GM18498 (cell line): ENCODE results near the gene IKZF3.
"Not testable (repeated sequence)": the region's sequence is repeated elsewhere in the genome, so short reads cannot be mapped to it uniquely, and the experiment has no call there.

Experiments used
- ATAC-seq: cut with Tn5 transposase; IDR thresholded peaks from one replicate; pipeline ENCODE4 v1.9.1; 2021; ENCODE audit warnings: mild to moderate bottlenecking, moderate library complexity; ENCODE audit not compliant: unreplicated experiment

The IKZF3 gene

DNA sequence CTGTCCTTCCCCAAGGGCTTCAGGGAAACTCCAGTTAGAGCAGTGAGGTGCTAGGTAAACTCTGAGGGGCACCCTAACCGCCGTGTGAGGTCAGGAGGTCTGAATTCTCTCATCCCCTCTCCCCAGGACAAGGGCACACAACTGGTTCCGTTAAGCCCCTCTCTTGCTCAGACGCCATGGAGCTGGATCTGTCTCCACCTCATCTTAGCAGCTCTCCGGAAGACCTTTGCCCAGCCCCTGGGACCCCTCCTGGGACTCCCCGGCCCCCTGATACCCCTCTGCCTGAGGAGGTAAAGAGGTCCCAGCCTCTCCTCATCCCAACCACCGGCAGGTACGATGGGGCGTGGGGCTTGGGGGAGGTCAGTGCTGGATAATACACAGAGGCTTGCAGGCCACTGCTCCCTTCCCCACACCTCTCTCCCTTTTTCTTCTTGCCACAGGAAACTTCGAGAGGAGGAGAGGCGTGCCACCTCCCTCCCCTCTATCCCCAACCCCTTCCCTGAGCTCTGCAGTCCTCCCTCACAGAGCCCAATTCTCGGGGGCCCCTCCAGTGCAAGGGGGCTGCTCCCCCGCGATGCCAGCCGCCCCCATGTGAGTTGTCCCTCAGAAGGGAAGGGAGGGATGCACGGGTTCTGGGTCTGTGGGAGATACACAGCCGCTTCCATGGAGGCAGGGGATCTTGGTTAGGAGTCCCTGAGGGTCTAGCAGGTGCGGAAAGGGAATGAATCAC is 121.8 kb downstream of the IKZF3 start:
- no peak for ATAC-seq

DNA sequence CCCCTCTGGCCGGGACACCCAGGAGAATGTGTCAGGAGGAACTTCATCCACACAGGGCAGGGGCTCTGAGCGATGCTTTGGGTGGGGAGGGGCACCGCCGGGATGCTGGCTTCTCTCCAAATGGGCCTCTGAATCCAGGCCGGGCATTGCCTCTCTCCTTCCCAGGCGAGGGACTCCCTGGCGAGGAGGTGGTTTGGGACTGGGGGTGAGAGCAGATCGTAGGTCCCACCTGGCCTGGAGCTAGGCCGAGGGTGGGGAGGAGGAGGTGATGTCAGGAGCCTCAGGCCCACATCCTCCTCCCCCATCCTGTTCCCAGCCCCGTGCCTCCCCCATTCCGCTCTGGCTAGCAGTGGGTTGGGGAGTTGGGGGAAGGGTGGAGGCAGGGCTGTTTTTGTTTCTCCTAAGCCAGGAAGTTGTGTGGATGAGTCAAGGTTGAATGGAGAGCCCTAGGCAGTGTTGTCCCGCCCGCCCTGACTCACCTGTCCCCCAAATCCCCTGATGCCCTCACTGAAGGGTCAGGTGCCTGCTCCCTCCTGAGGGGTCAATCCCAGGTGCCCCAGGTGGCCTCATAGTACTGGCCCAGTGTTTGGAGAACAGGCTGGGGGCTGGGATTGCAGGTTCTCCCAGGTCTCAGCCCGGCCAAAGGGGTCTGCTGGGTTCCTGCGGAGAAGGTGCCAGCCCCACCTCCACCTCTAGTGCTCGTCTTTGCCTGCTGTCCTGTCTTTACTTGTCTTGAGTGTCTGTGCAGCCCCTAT is 123.6 kb downstream of the IKZF3 start:
- ATAC-seq, result no peak

- ATAC-seq, result no peak
Measured at GRCh38 chr17:39739885-39740356, 124.2 kb downstream of the IKZF3 start.

- ATAC-seq, result no peak
Measured at GRCh38 chr17:39738983-39739884, 124.9 kb downstream of the IKZF3 start.

- ATAC-seq, result no peak
Measured at GRCh38 chr17:39738568-39738901, 125.6 kb downstream of the IKZF3 start.

DNA sequence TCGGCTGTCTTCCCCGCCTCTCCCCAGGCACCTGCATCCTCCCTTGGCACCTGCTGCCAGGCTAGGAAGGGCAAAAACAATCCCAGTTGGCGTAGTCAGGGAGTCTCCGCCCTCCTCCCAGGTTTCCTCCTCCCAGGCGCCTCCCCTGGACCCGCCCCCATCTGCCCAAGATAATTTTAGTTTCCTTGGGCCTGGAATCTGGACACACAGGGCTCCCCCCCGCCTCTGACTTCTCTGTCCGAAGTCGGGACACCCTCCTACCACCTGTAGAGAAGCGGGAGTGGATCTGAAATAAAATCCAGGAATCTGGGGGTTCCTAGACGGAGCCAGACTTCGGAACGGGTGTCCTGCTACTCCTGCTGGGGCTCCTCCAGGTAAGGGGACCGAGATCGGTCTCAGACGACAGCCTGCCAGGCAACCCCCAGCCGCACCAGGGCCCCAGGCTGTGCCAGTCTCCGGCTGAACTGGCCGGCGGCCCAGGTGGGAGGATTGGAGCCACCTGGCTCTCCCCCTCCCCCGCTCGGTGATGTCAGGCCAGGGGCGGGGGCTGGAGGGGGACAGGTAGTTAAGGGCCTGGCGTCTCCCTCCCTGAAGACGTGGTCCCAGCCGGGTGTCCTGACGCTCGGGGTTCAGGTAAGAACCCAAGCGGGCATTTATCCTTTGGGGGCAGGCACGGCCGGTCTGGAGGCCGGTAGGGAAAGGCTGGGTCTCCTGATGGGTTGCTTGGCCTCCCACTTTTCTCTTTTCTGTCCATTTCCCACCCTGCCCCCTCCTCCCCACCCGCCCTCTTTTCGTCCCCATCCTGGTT is 126.1 kb downstream of the IKZF3 start, which contains the start of gene GRB7:
Gene GRB7 (plus strand): TSS at position 179 of the 808 bp plus-strand sequence. CDS start 4,364 bp downstream, outside the sequence.
- ATAC-seq, result no peak

DNA sequence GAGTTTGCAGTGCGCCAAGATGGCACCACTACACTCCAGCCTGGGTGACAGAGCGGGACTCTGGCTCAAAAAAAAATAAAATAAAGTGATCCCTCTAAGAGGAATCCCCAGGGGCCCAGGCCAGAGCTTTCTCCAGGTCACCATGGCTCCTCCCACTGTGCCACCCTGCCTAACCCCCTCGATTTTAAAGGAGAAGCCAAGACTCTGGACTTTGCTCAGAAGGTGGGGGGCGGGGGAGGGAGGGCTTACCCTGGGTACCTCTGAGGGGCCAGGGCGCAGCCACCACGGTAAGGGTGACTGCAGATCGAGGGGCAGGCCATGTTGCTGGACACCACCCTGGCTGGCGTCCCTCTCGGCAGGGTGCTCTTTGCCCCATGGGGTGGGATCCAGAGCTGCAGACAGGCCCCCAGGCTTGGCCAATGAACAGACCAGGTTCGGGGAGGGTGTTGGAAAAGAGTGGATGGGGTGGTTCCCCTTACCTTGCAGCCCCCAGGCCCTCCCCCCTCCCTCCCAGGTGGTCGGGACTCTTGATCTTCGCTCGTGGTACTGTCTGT is 126.8 kb downstream of the IKZF3 start:
- no peak for ATAC-seq

GRCh38 chr17:39736319-39737165 is 127.6 kb downstream of the IKZF3 start:
- no peak for ATAC-seq

DNA sequence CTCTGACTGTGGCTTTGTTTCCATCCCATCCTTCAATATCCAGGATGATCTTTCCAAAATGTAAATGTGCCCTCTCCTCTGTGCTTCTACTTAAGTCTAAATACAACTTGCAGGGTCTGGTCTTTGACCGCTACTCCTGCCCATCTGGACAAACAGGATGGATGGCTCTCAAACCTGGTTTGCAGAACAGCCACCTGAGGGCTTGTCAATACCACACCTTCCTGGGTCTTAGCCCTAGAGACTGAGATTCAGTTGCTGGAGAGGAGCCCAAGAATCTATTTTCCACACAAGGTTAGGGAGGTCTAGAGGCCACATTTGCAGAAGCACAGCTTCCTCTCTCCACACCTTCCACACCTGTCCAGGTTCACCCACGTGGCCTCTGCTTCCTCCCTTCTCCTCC is 128.2 kb downstream of the IKZF3 start:
- ATAC-seq, result no peak

DNA sequence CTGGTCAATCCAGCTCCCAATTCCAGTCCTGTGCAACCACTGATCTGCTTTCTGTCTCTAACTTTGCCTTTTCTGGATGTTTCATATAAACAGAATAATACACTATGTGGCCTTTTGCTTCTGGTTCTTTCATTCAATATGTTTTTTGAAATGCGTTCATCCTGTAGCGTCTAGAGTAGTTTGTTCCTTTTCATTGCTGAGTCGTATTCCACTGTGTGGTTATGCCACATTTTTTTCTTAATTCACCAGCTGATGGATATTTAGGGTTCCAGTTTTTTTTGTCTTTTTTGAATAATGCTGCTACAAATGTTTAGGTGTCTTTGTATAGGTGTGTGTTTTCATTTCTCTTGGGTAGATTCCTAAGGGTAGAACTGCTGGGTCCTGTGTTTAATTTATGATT is 131.5 kb downstream of the IKZF3 start:
- no peak for ATAC-seq

- ATAC-seq, result peak; percentile 93
Measured at GRCh38 chr17:39730095-39730921, 133.8 kb downstream of the IKZF3 start, which contains the start of gene MIEN1. Gene MIEN1 (minus strand): TSS chr17:39730532. CDS start chr17:39730495, 37 bp downstream.

- ATAC-seq, result no peak
Measured at GRCh38 chr17:39729280-39729851, 134.7 kb downstream of the IKZF3 start.

- ATAC-seq, result no peak
Measured at GRCh38 chr17:39727556-39727955, 136.6 kb downstream of the IKZF3 start.

DNA sequence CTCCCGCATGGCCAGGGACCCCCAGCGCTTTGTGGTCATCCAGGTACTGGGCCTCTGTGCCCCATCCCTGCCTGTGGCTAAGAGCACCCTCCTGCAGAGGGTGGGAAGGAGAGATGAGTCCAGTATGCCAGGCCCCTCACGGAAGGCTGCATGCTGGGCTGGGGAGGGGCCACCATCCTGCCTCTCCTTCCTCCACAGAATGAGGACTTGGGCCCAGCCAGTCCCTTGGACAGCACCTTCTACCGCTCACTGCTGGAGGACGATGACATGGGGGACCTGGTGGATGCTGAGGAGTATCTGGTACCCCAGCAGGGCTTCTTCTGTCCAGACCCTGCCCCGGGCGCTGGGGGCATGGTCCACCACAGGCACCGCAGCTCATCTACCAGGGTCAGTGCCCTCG is 137.5 kb downstream of the IKZF3 start:
- no peak for ATAC-seq

DNA sequence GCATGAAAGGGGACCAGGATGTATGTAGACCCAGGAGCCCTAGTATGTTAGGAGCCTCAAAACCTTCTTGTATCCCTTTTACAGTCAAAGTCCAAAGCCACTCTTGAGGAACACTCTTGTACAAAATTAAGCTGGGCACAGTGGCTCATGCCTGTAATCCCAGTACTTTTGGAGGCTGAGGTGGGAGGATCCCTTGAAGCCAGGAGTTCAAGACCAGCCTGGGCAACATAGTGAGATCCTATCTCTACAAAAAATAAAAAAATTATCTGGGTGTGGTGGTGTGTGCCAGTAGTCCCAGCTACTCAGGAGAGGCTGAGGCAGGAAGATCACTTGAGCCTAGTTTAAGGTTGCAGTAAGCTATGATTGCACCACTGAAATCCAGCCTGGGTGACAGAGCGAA is 138.2 kb downstream of the IKZF3 start:
- not testable (repeated sequence) for ATAC-seq

DNA sequence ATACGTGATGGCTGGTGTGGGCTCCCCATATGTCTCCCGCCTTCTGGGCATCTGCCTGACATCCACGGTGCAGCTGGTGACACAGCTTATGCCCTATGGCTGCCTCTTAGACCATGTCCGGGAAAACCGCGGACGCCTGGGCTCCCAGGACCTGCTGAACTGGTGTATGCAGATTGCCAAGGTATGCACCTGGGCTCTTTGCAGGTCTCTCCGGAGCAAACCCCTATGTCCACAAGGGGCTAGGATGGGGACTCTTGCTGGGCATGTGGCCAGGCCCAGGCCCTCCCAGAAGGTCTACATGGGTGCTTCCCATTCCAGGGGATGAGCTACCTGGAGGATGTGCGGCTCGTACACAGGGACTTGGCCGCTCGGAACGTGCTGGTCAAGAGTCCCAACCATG is 139.4 kb downstream of the IKZF3 start:
- no peak for ATAC-seq

- no peak for ATAC-seq
Measured at GRCh38 chr17:39722965-39723848, 140.9 kb downstream of the IKZF3 start.
